Body of pancreas (tissue), 4 donors: ENCODE results near the gene AATF. TPM values are rescaled to one million over a fixed set of nuclear protein-coding genes. Genes with fewer than 3 reads are reported as not detected.
A peak's percentile ranks its signal among the peaks of the same experiment; 100 is the strongest.
"Not testable (repeated sequence)": the region's sequence is repeated elsewhere in the genome, so short reads cannot be mapped to it uniquely, and the experiment has no call there.

ENCODE experiments used
- ATAC-seq: fragments of 150-250 bp; one replicate; pipeline ENCODE4 v1.9.1; 2016
- DNase-seq, 4 donors: peaks; one replicate each; pipeline ENCODE4 v3.0.0-alpha.2; 2019
- H3K27ac ChIP-seq, 4 donors: fragments of 200-600 bp; sonication (generic); 1 replicate in 3 of 4; 2 replicates in 1 of 4; pipeline versions ENCODE4 v1.5.1 to v1.6.1; 2016 to 2019; ENCODE audit warnings: mild to moderate bottlenecking in 1 of 4, mixed read lengths in 1 of 4, moderate library complexity in 1 of 4
- H3K27me3 ChIP-seq, 2 donors: fragments of 200-600 bp; sonication (generic); one replicate each; pipeline ENCODE4 v1.6.0; 2016; ENCODE audit warnings: mild to moderate bottlenecking in 1 of 2
- H3K36me3 ChIP-seq, 2 donors: fragments of 200-600 bp; sonication (generic); replicated peaks in 1 of 2; 2 replicates each; pipeline ENCODE4 v1.5.1; 2016; ENCODE audit warnings: low read depth in 2 of 2; ENCODE audit not compliant: insufficient read depth in 1 of 2
- H3K4me1 ChIP-seq: fragments of 200-600 bp; sonication (generic); one replicate; pipeline ENCODE4 v1.6.0; 2016
- H3K4me3 ChIP-seq, 2 donors: fragments of 200-600 bp; sonication (generic); 1 replicate in 1 of 2; 2 replicates in 1 of 2; pipeline ENCODE4 v1.5.1; 2016 to 2019
- H3K9me3 ChIP-seq, 3 donors: fragments of 200-600 bp; sonication (generic); 1 replicate in 2 of 3; 2 replicates in 1 of 3; pipeline ENCODE4 v1.5.1; 2016
- POLR2A ChIP-seq, 3 donors: fragments of 450-650 bp; IDR thresholded peaks; one replicate each; pipeline ENCODE4 v1.6.1; 2016; ENCODE audit warnings: antibody characterized with exemption in 3 of 3, mild to moderate bottlenecking in 2 of 3
- WGBS, 2 donors: methylation state at CpG; one replicate each; pipeline ENCODE4 v1.1.5; 2017; 5-methylcytosine and 5-hydroxymethylcytosine counted together
- intact Hi-C: fragments of 100-400 bp; cut with DNase I; formaldehyde crosslinking; loops from one replicate; pipeline ENCODE4 v1.15.1; 2023
- total RNA-seq, 2 donors: library from RNA; depleted of rRNA; stranded (reverse); fragments of >200 nt; gene quantifications; one replicate each; pipeline ENCODE4 v1.1.0, GENCODE V29; 2016
- TF ChIP-seq, protein P1 (sequence below), 7 experiments: fragments of 450-650 bp in 4 of 7; fragments of 200-600 bp in 3 of 7; sonication (generic) in 3 of 7; IDR thresholded peaks; one replicate each; pipeline ENCODE4 v1.5.1; 2016 to 2019; ENCODE audit warnings: antibody characterized with exemption in 7 of 7

The AATF gene
- total RNA-seq, 2 donors from 2014 or later, result 16.5 to 28.3 TPM

GRCh38 chr17:37066322-37067255 lies 117.8 kb downstream of the AATF start:
- H3K27me3 ChIP-seq, result no peaks in the 10 kb centered on the region
- 61 to 70% methylated on average over 21 to 25 of the region's 25 CpGs for whole genome bisulfite sequencing, 2 donors
- ATAC-seq, result no peak

GRCh38 chr17:37067555-37068111 lies 118.9 kb downstream of the AATF start:
- WGBS, 2 donors, result 41 to 49% methylated on average over 11 to 13 of the region's 13 CpGs
- ATAC-seq, result peak; percentile 78
- no peak overlapping the region for H3K4me3 ChIP-seq
- DNase-seq, result peak; percentile 54 to 77 (median 66)
- no peaks in the 10 kb centered on the region for H3K27me3 ChIP-seq
- intact Hi-C loops, result no loop called here
- no peak overlapping the region for H3K27ac ChIP-seq
- H3K4me1 ChIP-seq, result no peaks in the 10 kb centered on the region
- TF ChIP-seq, protein P1, sequence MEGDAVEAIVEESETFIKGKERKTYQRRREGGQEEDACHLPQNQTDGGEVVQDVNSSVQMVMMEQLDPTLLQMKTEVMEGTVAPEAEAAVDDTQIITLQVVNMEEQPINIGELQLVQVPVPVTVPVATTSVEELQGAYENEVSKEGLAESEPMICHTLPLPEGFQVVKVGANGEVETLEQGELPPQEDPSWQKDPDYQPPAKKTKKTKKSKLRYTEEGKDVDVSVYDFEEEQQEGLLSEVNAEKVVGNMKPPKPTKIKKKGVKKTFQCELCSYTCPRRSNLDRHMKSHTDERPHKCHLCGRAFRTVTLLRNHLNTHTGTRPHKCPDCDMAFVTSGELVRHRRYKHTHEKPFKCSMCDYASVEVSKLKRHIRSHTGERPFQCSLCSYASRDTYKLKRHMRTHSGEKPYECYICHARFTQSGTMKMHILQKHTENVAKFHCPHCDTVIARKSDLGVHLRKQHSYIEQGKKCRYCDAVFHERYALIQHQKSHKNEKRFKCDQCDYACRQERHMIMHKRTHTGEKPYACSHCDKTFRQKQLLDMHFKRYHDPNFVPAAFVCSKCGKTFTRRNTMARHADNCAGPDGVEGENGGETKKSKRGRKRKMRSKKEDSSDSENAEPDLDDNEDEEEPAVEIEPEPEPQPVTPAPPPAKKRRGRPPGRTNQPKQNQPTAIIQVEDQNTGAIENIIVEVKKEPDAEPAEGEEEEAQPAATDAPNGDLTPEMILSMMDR (IDR thresholded peaks at IDR 0.05), result no peak
- TF ChIP-seq POLR2A (IDR thresholded peaks at IDR 0.05), result no peak
- no peaks in the 10 kb centered on the region for H3K36me3 ChIP-seq
- H3K9me3 ChIP-seq, result no peaks in the 10 kb centered on the region

More at GRCh38 chr17:37066322-37067255, 117.8 kb downstream of the AATF start:
- H3K36me3 ChIP-seq, result no peaks in the 10 kb centered on the region
- TF ChIP-seq POLR2A (IDR thresholded peaks at IDR 0.05), result no peak
- TF ChIP-seq, protein P1 (IDR thresholded peaks at IDR 0.05), result no peak
- no peak for DNase-seq
- intact Hi-C loops, result no loop called here
- no peak overlapping the region for H3K27ac ChIP-seq
- H3K4me1 ChIP-seq, result no peaks in the 10 kb centered on the region
- no peak overlapping the region for H3K4me3 ChIP-seq
- no peaks in the 10 kb centered on the region for H3K9me3 ChIP-seq

DNA sequence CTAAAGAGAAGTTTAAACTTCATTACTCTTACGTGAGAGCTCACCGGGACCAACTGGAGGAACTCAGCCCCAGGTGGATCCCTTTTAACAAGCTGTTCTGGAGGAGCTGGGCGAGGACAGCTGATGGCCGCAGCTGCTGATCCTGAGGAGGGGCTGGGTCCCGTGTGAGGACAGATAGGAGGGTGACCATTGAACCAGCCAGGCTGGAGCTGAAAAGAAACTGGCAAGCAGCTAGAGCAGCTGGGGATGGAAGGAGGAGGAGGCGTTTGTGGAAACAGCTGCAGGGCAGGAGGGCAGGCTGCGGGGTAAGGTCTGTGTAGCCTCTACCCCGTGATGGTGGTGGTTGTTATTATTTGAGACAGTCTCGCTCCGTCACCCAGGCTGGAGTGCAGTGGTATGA lies 119.5 kb downstream of the AATF start:
- intact Hi-C loops, result no loop called here
- Histone ChIP-seq H3K36me3 (no peaks in the 10 kb centered on the region), H3K4me1 (no peaks in the 10 kb centered on the region), H3K9me3 (no peaks in the 10 kb centered on the region), H3K4me3 (no peak overlapping the region), H3K27me3 (no peaks in the 10 kb centered on the region), H3K27ac (no peak overlapping the region)
- 61 to 72% methylated on average over 10 of the region's 10 CpGs for WGBS, 2 donors
- no peak for DNase-seq
- no peak for ATAC-seq
- TF ChIP-seq, protein P1 (IDR thresholded peaks at IDR 0.05), result no peak
- TF ChIP-seq POLR2A (IDR thresholded peaks at IDR 0.05), result no peak

- Histone ChIP-seq H3K36me3 (no peaks in the 10 kb centered on the region), H3K9me3 (no peaks in the 10 kb centered on the region), H3K27ac (no peak overlapping the region), H3K4me3 (no peak overlapping the region), H3K4me1 (no peaks in the 10 kb centered on the region), H3K27me3 (no peaks in the 10 kb centered on the region)
- WGBS, 2 donors, result 84 to 85% methylated on average over 3 of the region's 3 CpGs
- intact Hi-C loops, result no loop called here
- DNase-seq (no peak), ATAC-seq (no peak)
- TF ChIP-seq, protein P1 (IDR thresholded peaks at IDR 0.05), result no peak
- no peak for TF ChIP-seq POLR2A (IDR thresholded peaks at IDR 0.05)
Observed at GRCh38 chr17:37069087-37069486, 120.3 kb downstream of the AATF start.

GRCh38 chr17:37073464-37073863 lies 124.7 kb downstream of the AATF start:
- 66 to 85% methylated on average over 3 of the region's 3 CpGs for whole genome bisulfite sequencing, 2 donors
- H3K27me3 ChIP-seq, H3K36me3 ChIP-seq, H3K27ac ChIP-seq, DNase-seq, ATAC-seq, intact Hi-C loops, H3K4me1 ChIP-seq, H3K4me3 ChIP-seq, H3K9me3 ChIP-seq: not testable (repeated sequence)
